Lower leg skin (tissue), 3 donors: Measurements from ENCODE around the gene GPRC5C.

ENCODE experiments used
- CTCF ChIP-seq, 3 donors: fragments of 450-650 bp; IDR thresholded peaks; one replicate each; pipeline ENCODE4 v1.5.1; 2016; ENCODE audit warnings: antibody characterized with exemption in 3 of 3, mild to moderate bottlenecking in 3 of 3, moderate library complexity in 2 of 3
- POLR2A ChIP-seq, 2 donors: fragments of 450-650 bp; IDR thresholded peaks; one replicate each; pipeline ENCODE4 v1.6.1; 2016 to 2017; ENCODE audit warnings: antibody characterized with exemption in 2 of 2, mild to moderate bottlenecking in 1 of 2, moderate library complexity in 1 of 2

- TF ChIP-seq POLR2A (IDR thresholded peaks at IDR 0.05) (no peak), CTCF (IDR thresholded peaks at IDR 0.05) (no peak)
Observed at GRCh38 chr17:74427763-74428153, 4.1 kb upstream of the GPRC5C start.
